ENCODE data around the gene DESI2.

DNA sequence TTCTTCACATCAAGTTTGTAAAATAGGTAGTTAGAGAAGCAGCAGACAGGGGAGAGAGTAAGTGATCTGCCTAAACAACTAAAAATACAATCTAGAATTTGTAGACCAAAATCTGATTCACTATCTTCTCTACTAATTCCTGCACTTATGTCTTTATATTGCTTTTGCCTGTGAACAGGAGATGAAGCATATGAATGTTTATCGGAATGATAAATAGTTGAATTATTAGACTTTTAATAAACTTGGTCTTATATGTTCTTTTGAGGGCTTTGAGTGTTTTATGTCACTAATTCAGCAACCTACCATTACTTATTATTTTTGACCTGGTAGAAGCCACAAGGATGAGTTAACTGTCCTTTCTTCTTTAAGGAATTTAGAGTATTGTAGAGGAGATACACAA, 2.3 kb downstream of the DESI2 start:
- no peak for TF ChIP-seq CTCF (IDR thresholded peaks at IDR 0.05; ENCODE audit: poor library complexity)
- no peak for TF ChIP-seq EZH2phosphoT487 (IDR thresholded peaks at IDR 0.05; ENCODE audit: low read depth, severe bottlenecking, unreplicated experiment)

Measured in hepatocyte (in vitro differentiated cells).